Measurements from ENCODE around the gene VIPR2. TPM values are rescaled to one million over a fixed set of nuclear protein-coding genes. Genes with fewer than 3 reads are reported as not detected.

Gene VIPR2
- total and polyA plus RNA-seq, 2 donors from 2014 or later, result 0.91 to 1.3 TPM

- no peak for TF ChIP-seq CTCF (IDR thresholded peaks at IDR 0.05; ENCODE audit: borderline replicate concordance, extremely low read depth, insufficient read depth)
- intact Hi-C loops (cut with DNase I), result no loop called here
- no peak overlapping the region for H3K9ac ChIP-seq (ENCODE audit: low read length in 3 of 3)
Observed at GRCh38 chr7:159138508-159138907, 6.2 kb downstream of the VIPR2 start.

GRCh38 chr7:159137906-159138305 is 6.8 kb downstream of the VIPR2 start:
- peaks cover 1% of the 10 kb centered on the region for H3K27me3 ChIP-seq (ENCODE audit: control insufficient read depth, insufficient read depth, low read length)
- DNase-seq, result peak in 1 of 5 donors; percentile 39
- H3K9ac ChIP-seq (ENCODE audit: low read length in 3 of 3), result no peak overlapping the region
- TF ChIP-seq CTCF (IDR thresholded peaks at IDR 0.05; ENCODE audit: borderline replicate concordance, extremely low read depth, insufficient read depth), result no peak
- intact Hi-C loops (cut with DNase I), result no loop called here
- no peak for FAIRE-seq
- H3K27ac ChIP-seq (ENCODE audit: low read depth in 2 of 2, low read length in 2 of 2), result no peak overlapping the region
- H3K4me3 ChIP-seq (ENCODE audit: low read length in 3 of 3), result no peak overlapping the region
- no peaks in the 10 kb centered on the region for H3K4me1 ChIP-seq (ENCODE audit: control insufficient read depth in 2 of 3, insufficient read depth in 2 of 3, low read depth in 1 of 3, low read length in 3 of 3)
- no peaks in the 10 kb centered on the region for H3K36me3 ChIP-seq (ENCODE audit: control insufficient read depth in 2 of 3, insufficient read depth in 3 of 3, low read length in 3 of 3)
- peaks cover 0 to 2% (median 0%) of the 10 kb centered on the region in 3 donors for H3K9me3 ChIP-seq (ENCODE audit: control insufficient read depth in 2 of 3, insufficient read depth in 1 of 3, low read length in 3 of 3)

More at GRCh38 chr7:159138508-159138907, 6.2 kb downstream of the VIPR2 start:
- H3K9me3 ChIP-seq (ENCODE audit: control insufficient read depth in 2 of 3, insufficient read depth in 1 of 3, low read length in 3 of 3), result peaks cover 0 to 2% (median 0%) of the 10 kb centered on the region in 3 donors
- H3K4me3 ChIP-seq (ENCODE audit: low read length in 3 of 3), result no peak overlapping the region
- DNase-seq (no peak), FAIRE-seq (no peak)
- no peaks in the 10 kb centered on the region for H3K4me1 ChIP-seq (ENCODE audit: control insufficient read depth in 2 of 3, insufficient read depth in 2 of 3, low read depth in 1 of 3, low read length in 3 of 3)
- H3K27ac ChIP-seq (ENCODE audit: low read depth in 2 of 2, low read length in 2 of 2), result no peak overlapping the region
- H3K27me3 ChIP-seq (ENCODE audit: control insufficient read depth, insufficient read depth, low read length), result peaks cover 6% of the 10 kb centered on the region
- no peaks in the 10 kb centered on the region for H3K36me3 ChIP-seq (ENCODE audit: control insufficient read depth in 2 of 3, insufficient read depth in 3 of 3, low read length in 3 of 3)

- intact Hi-C loops (cut with DNase I), result no loop called here
- no peaks in the 10 kb centered on the region for H3K27me3 ChIP-seq (ENCODE audit: control insufficient read depth, insufficient read depth, low read length)
- no peak for FAIRE-seq
- H3K36me3 ChIP-seq (ENCODE audit: control insufficient read depth in 2 of 3, insufficient read depth in 3 of 3, low read length in 3 of 3), result no peaks in the 10 kb centered on the region
- TF ChIP-seq CTCF (IDR thresholded peaks at IDR 0.05; ENCODE audit: borderline replicate concordance, extremely low read depth, insufficient read depth), result no peak
- peaks cover 0 to 2% (median 0%) of the 10 kb centered on the region in 3 donors for H3K9me3 ChIP-seq (ENCODE audit: control insufficient read depth in 2 of 3, insufficient read depth in 1 of 3, low read length in 3 of 3)
- no peak overlapping the region for H3K4me3 ChIP-seq (ENCODE audit: low read length in 3 of 3)
- H3K9ac ChIP-seq (ENCODE audit: low read length in 3 of 3), result no peak overlapping the region
- DNase-seq, result peak in 1 of 5 donors; percentile 44
- H3K4me1 ChIP-seq (ENCODE audit: control insufficient read depth in 2 of 3, insufficient read depth in 2 of 3, low read depth in 1 of 3, low read length in 3 of 3), result no peaks in the 10 kb centered on the region
- H3K27ac ChIP-seq (ENCODE audit: low read depth in 2 of 2, low read length in 2 of 2), result no peak overlapping the region
Observed at GRCh38 chr7:159136846-159137245, 7.8 kb downstream of the VIPR2 start.

GRCh38 chr7:159136442-159136841 is 8.2 kb downstream of the VIPR2 start:
- Histone ChIP-seq H3K4me1 (ENCODE audit: control insufficient read depth in 2 of 3, insufficient read depth in 2 of 3, low read depth in 1 of 3, low read length in 3 of 3) (no peaks in the 10 kb centered on the region), H3K27ac (ENCODE audit: low read depth in 2 of 2, low read length in 2 of 2) (no peak overlapping the region), H3K4me3 (ENCODE audit: low read length in 3 of 3) (no peak overlapping the region), H3K9ac (ENCODE audit: low read length in 3 of 3) (no peak overlapping the region), H3K9me3 (ENCODE audit: control insufficient read depth in 2 of 3, insufficient read depth in 1 of 3, low read length in 3 of 3) (peaks cover 0 to 2% (median 0%) of the 10 kb centered on the region in 3 donors), H3K36me3 (ENCODE audit: control insufficient read depth in 2 of 3, insufficient read depth in 3 of 3, low read length in 3 of 3) (no peaks in the 10 kb centered on the region), H3K27me3 (ENCODE audit: control insufficient read depth, insufficient read depth, low read length) (no peaks in the 10 kb centered on the region)
- no peak for TF ChIP-seq CTCF (IDR thresholded peaks at IDR 0.05; ENCODE audit: borderline replicate concordance, extremely low read depth, insufficient read depth)
- intact Hi-C loops (cut with DNase I), result no loop called here
- peak in 1 of 5 donors; percentile 36 for DNase-seq
- FAIRE-seq, result no peak

All from kidney (tissue), 14 donors.